OCI-LY7 (cell line): ENCODE measurements around the gene BFSP1. TPM values are rescaled to one million over a fixed set of nuclear protein-coding genes. Genes with fewer than 3 reads are reported as not detected.

ENCODE experiments used
- BruUV-seq: library from RNA; stranded (reverse); fragments of 400-500 nt; replicated peaks from 2 replicates; lab custom pipeline; 2021; lab: Mats Ljungman, UMichigan
- CTCF ChIA-PET: fragments of 300-600 bp; sonication (Branson Sonifier 250); formaldehyde crosslinking; loops from one replicate; lab custom pipeline; 2022; ENCODE audit warnings: antibody characterized with exemption; ENCODE audit not compliant: unreplicated experiment; lab: Charles Lee
- POLR2A ChIA-PET: fragments of 300-600 bp; sonication (Branson Sonifier 250); formaldehyde crosslinking; loops from one replicate; lab custom pipeline; 2022; ENCODE audit warnings: antibody characterized with exemption; lab: Charles Lee
- DNase-seq: peaks from one replicate; pipeline ENCODE4 v3.0.0-alpha.2; 2015; ENCODE audit warnings: low spot score
- H2AFZ ChIP-seq: fragments of 200-600 bp; sonication (generic), shearing (Covaris generic); 2 replicates; pipeline ENCODE4 v1.6.1; 2014; ENCODE audit warnings: mild to moderate bottlenecking, antibody characterized with exemption, low read length, moderate library complexity
- H3K27ac ChIP-seq: fragments of 200-600 bp; sonication (generic); 2 replicates; pipeline ENCODE4 v1.5.1; 2014; ENCODE audit warnings: mixed run types, low read depth, mild to moderate bottlenecking, moderate library complexity, low read length, inconsistent platforms; ENCODE audit not compliant: poor library complexity, severe bottlenecking
- H3K36me3 ChIP-seq: fragments of 200-600 bp; sonication (generic); 2 replicates; pipeline ENCODE4 v1.6.1; 2014; ENCODE audit warnings: mild to moderate bottlenecking, antibody characterized with exemption, low read length, moderate library complexity, mixed read lengths; ENCODE audit not compliant: insufficient read depth
- H3K4me1 ChIP-seq: fragments of 200-600 bp; sonication (generic); 2 replicates; pipeline ENCODE4 v1.5.1; 2014; ENCODE audit warnings: mild to moderate bottlenecking, low read length; ENCODE audit not compliant: insufficient read depth, poor library complexity, severe bottlenecking
- H3K4me2 ChIP-seq: fragments of 200-600 bp; sonication (generic); 2 replicates; pipeline ENCODE4 v1.6.1; 2014; ENCODE audit warnings: mild to moderate bottlenecking, low read length
- H3K4me3 ChIP-seq: fragments of 200-600 bp; sonication (generic); 2 replicates; pipeline ENCODE4 v1.5.1; 2014; ENCODE audit warnings: mild to moderate bottlenecking, low read depth, low read length; ENCODE audit not compliant: poor library complexity, severe bottlenecking
- H3K79me2 ChIP-seq: fragments of 200-600 bp; sonication (generic); 2 replicates; pipeline ENCODE4 v1.6.1; 2016; ENCODE audit warnings: low read depth, mild to moderate bottlenecking, low read length, moderate library complexity, mixed read lengths; ENCODE audit not compliant: insufficient read depth
- H3K9me2 ChIP-seq: fragments of 200-600 bp; sonication (generic); 2 replicates; pipeline ENCODE4 v1.6.1; 2016; ENCODE audit warnings: mild to moderate bottlenecking, low read length, mixed read lengths; ENCODE audit not compliant: insufficient read depth
- H3K9me3 ChIP-seq: fragments of 200-600 bp; sonication (generic); 2 replicates; pipeline ENCODE4 v1.6.1; 2014; ENCODE audit warnings: mild to moderate bottlenecking, mixed run types, low read length, mixed read lengths
- H4K20me1 ChIP-seq: fragments of 200-600 bp; sonication (generic); 2 replicates; pipeline ENCODE4 v1.6.1; 2014; ENCODE audit warnings: mild to moderate bottlenecking, antibody characterized with exemption, low read length, moderate library complexity, mixed read lengths; ENCODE audit not compliant: insufficient read depth
- EZH2phosphoT487 ChIP-seq: fragments of 200-600 bp; sonication (generic); IDR thresholded peaks from 2 replicates; pipeline ENCODE4 v1.6.1; 2018; ENCODE audit warnings: low read depth, borderline replicate concordance, mild to moderate bottlenecking, mixed run types, antibody characterized with exemption, low read length, moderate library complexity, mixed read lengths
- intact Hi-C: fragments of 100-400 bp; cut with micrococcal nuclease; formaldehyde crosslinking; loops from one replicate; pipeline ENCODE4 v1.10.0; 2022; ENCODE audit not compliant: unreplicated experiment
- total RNA-seq, 2 experiments: library from RNA; depleted of rRNA in 1 of 2; stranded (reverse); fragments of >200 nt in 1 of 2; shearing (Covaris generic) in 1 of 2; gene quantifications; 2 replicates each; pipeline ENCODE4 v1.2.3, GENCODE V29; 2014 to 2022
- TF ChIP-seq, protein P1 (sequence below): fragments of 200-600 bp; sonication (generic); conservative IDR thresholded peaks from 2 replicates; pipeline ENCODE4 v1.5.1; 2014; ENCODE audit warnings: mild to moderate bottlenecking, antibody characterized with exemption, low read length, moderate library complexity, mixed read lengths

BFSP1 gene
- total RNA-seq, 2 experiments from 2014 or later: not detected

DNA sequence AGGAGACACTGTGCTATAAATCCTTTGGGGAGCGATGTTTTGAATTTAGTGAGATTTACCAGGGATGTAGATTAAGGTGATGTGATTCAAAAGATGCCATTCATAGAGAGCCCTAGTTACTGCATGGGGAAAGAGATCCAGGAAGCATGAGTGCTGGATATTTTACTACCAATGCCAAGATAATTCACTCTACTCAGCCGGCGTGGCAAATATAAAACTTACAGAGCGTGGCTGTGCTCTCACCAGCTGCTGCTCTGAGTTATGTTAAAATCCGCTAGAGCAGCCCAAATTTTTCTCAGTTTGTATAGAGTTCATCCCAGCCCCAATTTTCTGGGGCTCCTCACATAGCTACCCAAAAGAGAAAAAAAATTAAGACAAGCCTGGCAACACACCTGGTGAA lies 48.6 kb downstream of the BFSP1 start:
- H3K9me2 ChIP-seq: no peaks in the 10 kb centered on the region
- no peaks in the 10 kb centered on the region for H4K20me1 ChIP-seq
- no peak for DNase-seq
- ChIA-PET POLR2A (interaction anchor here (0.7 kb wide), 3 partner anchors 14 to 216 kb away, joined by 3 to 4 read pairs (median 4); no protein-coding TSS in a partner anchor), CTCF (no interaction called here)
- no peaks in the 10 kb centered on the region for H3K36me3 ChIP-seq
- TF ChIP-seq, protein P1, sequence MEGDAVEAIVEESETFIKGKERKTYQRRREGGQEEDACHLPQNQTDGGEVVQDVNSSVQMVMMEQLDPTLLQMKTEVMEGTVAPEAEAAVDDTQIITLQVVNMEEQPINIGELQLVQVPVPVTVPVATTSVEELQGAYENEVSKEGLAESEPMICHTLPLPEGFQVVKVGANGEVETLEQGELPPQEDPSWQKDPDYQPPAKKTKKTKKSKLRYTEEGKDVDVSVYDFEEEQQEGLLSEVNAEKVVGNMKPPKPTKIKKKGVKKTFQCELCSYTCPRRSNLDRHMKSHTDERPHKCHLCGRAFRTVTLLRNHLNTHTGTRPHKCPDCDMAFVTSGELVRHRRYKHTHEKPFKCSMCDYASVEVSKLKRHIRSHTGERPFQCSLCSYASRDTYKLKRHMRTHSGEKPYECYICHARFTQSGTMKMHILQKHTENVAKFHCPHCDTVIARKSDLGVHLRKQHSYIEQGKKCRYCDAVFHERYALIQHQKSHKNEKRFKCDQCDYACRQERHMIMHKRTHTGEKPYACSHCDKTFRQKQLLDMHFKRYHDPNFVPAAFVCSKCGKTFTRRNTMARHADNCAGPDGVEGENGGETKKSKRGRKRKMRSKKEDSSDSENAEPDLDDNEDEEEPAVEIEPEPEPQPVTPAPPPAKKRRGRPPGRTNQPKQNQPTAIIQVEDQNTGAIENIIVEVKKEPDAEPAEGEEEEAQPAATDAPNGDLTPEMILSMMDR: no peak
- TF ChIP-seq EZH2phosphoT487: no peak
- no TSS peak for BruUV-seq
- H2AFZ ChIP-seq: no peak overlapping the region
- H3K4me2 ChIP-seq: no peak overlapping the region
- H3K27ac ChIP-seq: no peak overlapping the region
- H3K4me1 ChIP-seq: no peaks in the 10 kb centered on the region
- no peaks in the 10 kb centered on the region for H3K79me2 ChIP-seq
- no peaks in the 10 kb centered on the region for H3K9me3 ChIP-seq
- intact Hi-C loops: no loop called here
- no peak overlapping the region for H3K4me3 ChIP-seq

DNA sequence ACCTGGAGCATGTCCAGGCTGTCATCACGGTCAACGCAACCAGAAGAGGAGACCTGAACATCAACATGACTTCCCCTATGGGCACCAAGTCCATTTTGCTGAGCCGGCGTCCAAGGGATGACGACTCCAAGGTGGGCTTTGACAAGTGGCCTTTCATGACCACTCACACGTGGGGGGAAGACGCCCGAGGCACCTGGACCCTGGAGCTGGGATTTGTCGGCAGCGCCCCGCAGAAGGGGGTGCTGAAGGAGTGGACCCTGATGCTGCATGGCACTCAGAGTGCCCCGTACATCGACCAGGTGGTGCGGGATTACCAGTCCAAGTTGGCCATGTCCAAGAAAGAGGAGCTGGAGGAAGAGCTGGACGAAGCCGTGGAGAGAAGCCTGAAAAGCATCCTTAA lies 49.5 kb downstream of the BFSP1 start:
- Histone ChIP-seq H3K27ac (no peak overlapping the region), H2AFZ (no peak overlapping the region), H3K9me3 (no peaks in the 10 kb centered on the region), H3K4me1 (no peaks in the 10 kb centered on the region), H3K4me2 (no peak overlapping the region), H3K36me3 (no peaks in the 10 kb centered on the region), H3K79me2 (no peaks in the 10 kb centered on the region), H3K9me2 (no peaks in the 10 kb centered on the region), H3K4me3 (no peak overlapping the region), H4K20me1 (no peaks in the 10 kb centered on the region)
- BruUV-seq: no TSS peak
- POLR2A ChIA-PET: no interaction called here
- intact Hi-C loops: no loop called here
- DNase-seq: no peak
- CTCF ChIA-PET: no interaction called here
- TF ChIP-seq, protein P1: no peak
- no peak for TF ChIP-seq EZH2phosphoT487

DNA sequence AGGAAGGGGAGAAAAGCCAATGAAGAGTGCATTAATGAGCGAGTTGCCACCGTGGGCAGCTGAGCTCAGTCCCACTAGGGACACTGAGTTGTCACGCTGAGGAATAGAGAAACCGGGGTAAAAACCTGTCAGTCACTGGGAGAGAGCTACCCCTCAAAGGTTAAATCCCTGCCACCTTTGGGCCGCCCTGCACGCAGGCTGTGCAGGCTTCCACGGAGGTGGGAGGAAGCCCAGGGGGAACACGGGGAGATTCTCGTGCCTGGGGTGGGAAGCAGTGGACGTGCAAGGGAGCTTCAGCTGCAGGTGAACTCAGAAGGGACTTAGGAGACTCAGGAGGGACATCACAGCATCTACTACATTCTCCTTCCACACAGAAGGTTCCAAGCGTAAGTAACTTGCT lies 50.5 kb downstream of the BFSP1 start:
- no peak for DNase-seq
- POLR2A ChIA-PET: interaction anchor here (0.6 kb wide), 2 partner anchors 20 to 219 kb away, joined by 4 to 7 read pairs; partner anchors contain the start of gene BANF2
- CTCF ChIA-PET: no interaction called here
- H3K79me2 ChIP-seq: no peaks in the 10 kb centered on the region
- TF ChIP-seq EZH2phosphoT487: no peak
- TF ChIP-seq, protein P1: no peak
- no peaks in the 10 kb centered on the region for H4K20me1 ChIP-seq
- H2AFZ ChIP-seq: no peak overlapping the region
- BruUV-seq: no TSS peak
- no peaks in the 10 kb centered on the region for H3K9me2 ChIP-seq
- no peak overlapping the region for H3K4me3 ChIP-seq
- H3K4me1 ChIP-seq: no peaks in the 10 kb centered on the region
- H3K36me3 ChIP-seq: no peaks in the 10 kb centered on the region
- H3K27ac ChIP-seq: no peak overlapping the region
- H3K9me3 ChIP-seq: no peaks in the 10 kb centered on the region
- H3K4me2 ChIP-seq: no peak overlapping the region
- intact Hi-C loops: no loop called here
